Rectal smooth muscle tissue (tissue), 1 donor: ENCODE results near the gene SLC7A8.
"Not testable (repeated sequence)": the region's sequence is repeated elsewhere in the genome, so short reads cannot be mapped to it uniquely, and the experiment has no call there.

Experiments used
- H3K27ac ChIP-seq: one replicate; pipeline ENCODE4 v1.7.0; 2013; ENCODE audit warnings: low read depth, low read length, inconsistent platforms
- H3K27me3 ChIP-seq: one replicate; pipeline ENCODE4 v1.7.0; 2013; ENCODE audit warnings: low read length; ENCODE audit not compliant: control insufficient read depth, insufficient read depth
- H3K36me3 ChIP-seq: one replicate; pipeline ENCODE4 v1.7.0; 2013; ENCODE audit warnings: low read length; ENCODE audit not compliant: control insufficient read depth, insufficient read depth
- H3K4me1 ChIP-seq: one replicate; pipeline ENCODE4 v1.7.0; 2013; ENCODE audit warnings: low read length; ENCODE audit not compliant: control insufficient read depth, insufficient read depth
- H3K4me3 ChIP-seq: one replicate; pipeline ENCODE4 v1.7.0; 2013; ENCODE audit warnings: low read length
- H3K9ac ChIP-seq: one replicate; pipeline ENCODE4 v1.7.0; 2013; ENCODE audit warnings: low read length

SLC7A8 gene

DNA sequence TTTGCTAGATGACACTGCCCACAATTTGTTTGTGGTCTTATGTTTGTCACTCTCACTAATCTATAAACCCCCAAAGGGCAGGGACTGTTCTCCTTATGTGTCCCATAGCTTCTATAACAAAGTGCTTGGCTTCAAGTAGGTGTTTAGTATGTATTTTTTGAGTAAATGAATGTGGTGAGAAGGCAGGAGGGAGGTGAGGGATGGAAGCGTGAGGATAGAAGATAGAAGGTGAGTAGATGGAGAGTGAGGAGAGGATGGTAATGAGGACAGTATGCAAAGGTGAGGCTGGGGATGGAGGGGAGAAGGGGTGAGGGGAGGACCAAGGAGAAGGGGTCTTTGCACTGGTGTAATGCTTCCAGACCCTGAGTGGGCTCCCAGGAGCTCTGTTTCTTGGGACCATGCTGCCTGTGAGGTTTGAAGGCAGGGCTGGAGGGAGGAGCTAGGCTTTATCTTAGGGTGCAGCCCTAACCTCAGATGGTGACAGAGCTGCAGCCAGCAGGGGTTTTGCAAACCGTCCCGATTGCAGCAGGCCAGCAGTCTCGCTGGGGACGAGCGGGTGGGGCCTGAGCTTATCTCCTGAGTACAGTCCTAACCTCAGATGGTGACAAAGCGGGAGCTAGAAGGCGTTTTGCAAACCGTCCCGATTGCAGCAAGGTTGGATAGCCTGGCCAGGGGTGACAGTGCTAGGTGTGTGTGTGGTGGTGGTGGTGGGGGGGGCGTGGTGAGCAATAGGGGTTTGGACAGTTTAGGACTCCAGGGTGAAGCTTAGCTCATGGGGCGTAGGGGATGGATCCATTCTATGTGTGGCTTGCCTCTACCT lies 70.9 kb downstream of the SLC7A8 start:
- Histone ChIP-seq H3K9ac (no peak overlapping the region), H3K36me3 (no peaks in the 10 kb centered on the region), H3K27ac (no peak overlapping the region), H3K27me3 (peaks cover 3% of the 10 kb centered on the region), H3K4me3 (no peak overlapping the region), H3K4me1 (no peaks in the 10 kb centered on the region)

DNA sequence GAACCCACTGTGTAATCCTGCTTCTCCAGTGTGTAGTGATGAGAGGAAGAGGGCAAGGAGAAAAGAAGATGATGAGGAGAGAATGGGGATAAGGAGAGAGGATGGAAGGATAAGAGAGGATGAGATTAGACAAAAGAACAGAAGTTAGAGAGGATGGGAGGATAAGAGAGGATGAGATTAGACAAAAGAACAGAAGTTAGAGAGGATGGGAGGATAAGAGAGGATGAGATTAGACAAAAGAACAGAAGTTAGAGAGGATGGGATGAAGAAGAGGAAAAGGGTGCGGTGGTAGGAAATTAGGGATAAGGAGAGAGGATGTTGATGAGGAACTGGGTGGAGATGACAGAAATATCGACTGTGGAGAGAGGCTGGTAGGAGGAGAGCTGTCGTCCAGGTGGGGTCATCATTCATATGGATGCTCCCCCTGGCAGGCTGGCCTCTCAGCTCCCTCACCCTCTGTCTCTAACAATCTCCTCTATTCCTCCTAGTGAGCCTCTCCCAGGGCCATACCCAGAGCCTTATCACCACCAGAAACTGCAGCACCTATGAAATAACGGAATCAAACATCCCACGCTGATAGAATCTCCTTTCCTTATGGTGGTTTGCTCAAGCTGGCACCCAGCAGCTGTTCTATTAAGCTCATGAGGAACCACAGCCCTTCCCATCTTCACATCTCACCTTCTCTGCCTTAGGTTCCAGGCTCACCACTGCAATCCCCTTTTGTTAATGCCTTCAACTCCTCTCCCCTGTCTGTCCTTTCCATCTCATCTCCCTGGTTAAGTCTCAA lies 72.7 kb downstream of the SLC7A8 start:
- Histone ChIP-seq H3K9ac (no peak overlapping the region), H3K36me3 (no peaks in the 10 kb centered on the region), H3K4me3 (no peak overlapping the region), H3K27me3 (peaks cover 3% of the 10 kb centered on the region), H3K27ac (no peak overlapping the region), H3K4me1 (no peaks in the 10 kb centered on the region)

DNA sequence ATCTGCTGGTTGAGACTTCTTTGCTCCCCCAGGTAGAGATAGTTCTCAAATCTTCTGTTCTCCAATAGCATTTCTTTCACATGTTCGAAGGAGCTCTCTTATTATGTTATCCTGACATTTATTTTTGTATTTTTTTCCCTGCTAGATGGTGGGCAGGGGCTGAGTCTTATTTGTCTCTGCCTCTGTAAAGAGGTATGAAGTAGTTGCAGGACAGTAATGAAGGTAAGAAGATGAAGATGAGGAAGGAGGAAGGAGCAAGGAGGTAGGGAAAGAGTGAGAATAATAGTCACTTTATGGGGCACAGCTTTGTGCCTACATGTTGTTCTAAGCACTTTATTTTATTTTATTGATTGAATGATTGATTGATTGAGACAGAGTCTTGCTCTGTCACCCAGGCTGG lies 73.7 kb downstream of the SLC7A8 start:
- Histone ChIP-seq H3K36me3 (no peaks in the 10 kb centered on the region), H3K4me1 (no peaks in the 10 kb centered on the region), H3K27ac (no peak overlapping the region), H3K9ac (no peak overlapping the region), H3K27me3 (peaks cover 3% of the 10 kb centered on the region), H3K4me3 (no peak overlapping the region)

DNA sequence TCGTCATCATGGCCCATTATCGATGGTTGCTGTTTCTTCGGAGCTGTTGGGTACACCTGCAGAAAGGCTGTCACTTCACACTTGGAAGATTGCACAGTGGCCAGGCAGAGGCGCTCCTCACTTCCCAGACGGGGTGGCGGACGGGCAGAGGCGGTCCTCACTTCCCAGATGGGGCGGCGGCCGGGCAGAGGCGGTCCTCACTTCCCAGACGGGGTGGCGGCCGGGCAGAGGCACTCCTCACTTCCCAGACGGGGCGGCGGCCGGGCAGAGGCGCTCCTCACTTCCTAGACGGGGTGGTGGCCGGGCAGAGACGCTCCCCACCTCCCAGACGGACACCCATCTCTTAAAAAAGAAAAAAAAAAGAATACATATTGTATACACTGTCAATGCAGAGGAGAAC lies 75.3 kb downstream of the SLC7A8 start:
- H3K36me3 ChIP-seq, H3K27ac ChIP-seq, H3K4me1 ChIP-seq, H3K27me3 ChIP-seq, H3K4me3 ChIP-seq, H3K9ac ChIP-seq: not testable (repeated sequence)

DNA sequence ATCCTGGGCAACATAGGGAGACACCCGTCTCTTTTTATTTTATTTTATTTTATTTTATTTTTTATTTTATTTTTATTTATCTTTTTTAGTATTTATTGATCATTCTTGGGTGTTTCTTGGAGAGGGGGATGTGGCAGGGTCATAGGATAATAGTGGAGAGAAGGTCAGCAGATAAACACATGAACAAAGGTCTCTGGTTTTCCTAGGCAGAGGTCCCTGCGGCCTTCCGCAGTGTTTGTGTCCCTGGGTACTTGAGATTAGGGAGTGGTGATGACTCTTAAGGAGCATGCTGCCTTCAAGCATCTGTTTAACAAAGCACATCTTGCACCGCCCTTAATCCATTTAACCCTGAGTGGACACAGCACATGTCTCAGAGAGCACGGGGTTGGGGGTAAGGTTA lies 75.8 kb downstream of the SLC7A8 start:
- not testable (repeated sequence) for H3K27me3 ChIP-seq, H3K4me1 ChIP-seq, H3K4me3 ChIP-seq, H3K27ac ChIP-seq, H3K36me3 ChIP-seq, H3K9ac ChIP-seq

DNA sequence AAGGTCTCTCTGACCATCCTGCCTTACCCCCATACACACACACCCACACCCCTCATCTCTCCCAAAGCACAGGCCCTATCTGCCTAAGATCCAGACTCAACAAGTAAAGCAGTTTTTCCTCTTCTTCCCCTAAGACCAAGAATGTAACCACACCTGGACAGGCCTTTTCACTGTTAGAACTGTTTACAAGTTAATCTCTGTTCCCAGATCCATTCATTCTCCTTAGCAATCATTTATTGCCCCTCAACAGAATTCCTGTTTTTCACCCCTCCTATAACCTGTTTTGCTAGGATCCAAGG lies 76.8 kb downstream of the SLC7A8 start:
- Histone ChIP-seq H3K27ac (no peak overlapping the region), H3K27me3 (peaks cover 3% of the 10 kb centered on the region), H3K4me1 (no peaks in the 10 kb centered on the region)

DNA sequence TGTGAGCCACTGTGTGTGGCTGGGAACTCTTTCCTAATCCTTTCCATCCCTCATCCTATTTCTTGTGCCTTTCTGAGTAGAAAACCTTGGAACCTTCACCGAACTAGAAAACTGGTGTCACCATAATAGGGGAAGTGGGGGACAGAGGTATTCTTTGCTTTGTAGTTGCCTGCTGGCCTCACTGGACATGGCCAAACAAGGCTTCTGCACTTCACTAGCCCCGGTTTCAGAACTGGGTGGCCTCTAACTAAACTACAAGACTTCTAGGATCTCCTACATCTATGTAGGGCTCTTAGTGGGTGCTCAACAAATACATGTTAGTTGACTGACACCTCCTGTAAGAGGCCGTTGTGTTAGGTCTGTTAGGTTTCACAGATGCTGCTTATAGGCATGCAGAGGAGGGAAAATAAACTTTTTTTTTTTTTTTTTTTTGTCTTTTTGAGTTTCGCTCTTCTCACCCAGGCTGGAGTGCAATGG lies 78.1 kb downstream of the SLC7A8 start:
- Histone ChIP-seq H3K27ac (no peak overlapping the region), H3K36me3 (no peaks in the 10 kb centered on the region), H3K4me3 (no peak overlapping the region), H3K4me1 (no peaks in the 10 kb centered on the region), H3K27me3 (no peaks in the 10 kb centered on the region), H3K9ac (no peak overlapping the region)

More for the DNA sequence above, 76.8 kb downstream of the SLC7A8 start:
- Histone ChIP-seq H3K4me3 (no peak overlapping the region), H3K9ac (no peak overlapping the region), H3K36me3 (no peaks in the 10 kb centered on the region)

DNA sequence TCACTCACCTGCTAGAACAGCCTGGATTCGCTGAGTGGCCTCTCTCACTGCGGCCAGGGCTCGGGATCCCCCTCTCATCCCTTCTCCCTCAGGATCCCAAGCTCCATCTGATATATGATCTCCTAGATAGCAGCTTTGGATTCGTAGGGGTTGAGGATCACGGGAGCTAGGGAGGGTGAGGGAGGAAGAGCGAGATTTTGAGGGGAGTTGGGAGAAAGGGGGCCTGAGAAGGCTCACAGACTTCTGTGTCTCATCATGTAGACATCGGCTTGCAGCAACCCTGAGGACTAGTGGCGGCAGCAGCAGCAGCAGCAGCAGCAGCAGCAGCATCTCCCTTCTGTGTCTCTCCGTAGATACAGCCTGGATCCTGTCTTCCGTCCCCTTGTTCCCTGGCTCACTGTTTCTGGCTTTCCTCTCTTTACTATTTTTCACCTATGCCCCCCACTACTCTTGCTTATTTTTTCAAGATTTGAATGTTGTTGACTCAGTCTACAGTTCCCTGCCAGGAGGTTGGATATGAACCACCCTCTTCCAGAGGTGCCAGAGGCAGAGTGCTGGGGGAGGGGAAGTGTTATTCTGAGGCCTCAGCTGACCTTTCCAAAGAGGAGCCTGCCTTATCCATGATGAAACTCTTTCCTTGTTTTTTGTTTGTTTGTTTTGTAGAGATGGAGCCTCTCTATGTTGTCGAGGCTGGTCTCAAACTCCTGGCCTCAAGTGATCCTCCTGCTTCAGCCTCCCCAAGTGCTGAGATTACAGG lies 78.7 kb downstream of the SLC7A8 start, which contains the start of gene CIROP:
CIROP (minus strand) TSS at position 399 of the 757 bp plus-strand sequence; CDS start at position 330, 69 bp downstream.
- Histone ChIP-seq H3K27me3 (no peaks in the 10 kb centered on the region), H3K27ac (no peak within 1 kb of the TSS), H3K4me1 (no peaks in the 10 kb centered on the region), H3K36me3 (no peaks in the 10 kb centered on the region), H3K9ac (no peak within 1 kb of the TSS), H3K4me3 (no peak within 1 kb of the TSS)

DNA sequence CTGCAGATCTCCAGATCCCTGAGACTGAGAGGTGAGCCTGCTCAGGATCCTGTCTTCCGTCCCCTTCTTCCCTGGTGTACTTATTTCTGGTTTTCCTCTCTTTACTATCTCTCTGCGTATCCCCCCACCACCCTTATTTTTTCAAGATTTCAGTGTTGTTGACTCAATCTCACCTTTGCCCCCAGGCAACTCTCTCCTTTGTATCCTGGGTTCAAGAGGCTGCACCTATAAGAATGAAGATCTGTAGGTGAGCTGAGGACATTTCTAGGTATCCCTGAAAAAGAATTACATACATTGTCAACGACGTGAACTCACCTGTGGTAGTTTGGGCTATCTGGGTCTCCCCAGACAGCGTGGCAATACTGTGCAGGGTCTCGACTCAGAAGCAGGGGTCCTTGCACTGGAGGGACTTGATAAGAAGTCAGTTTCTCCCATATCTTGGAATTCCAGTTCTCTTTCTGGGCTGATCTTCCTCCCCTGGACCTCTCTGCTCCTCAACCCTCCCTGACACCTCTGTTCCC lies 79.3 kb downstream of the SLC7A8 start:
- H3K9ac ChIP-seq = no peak overlapping the region

DNA sequence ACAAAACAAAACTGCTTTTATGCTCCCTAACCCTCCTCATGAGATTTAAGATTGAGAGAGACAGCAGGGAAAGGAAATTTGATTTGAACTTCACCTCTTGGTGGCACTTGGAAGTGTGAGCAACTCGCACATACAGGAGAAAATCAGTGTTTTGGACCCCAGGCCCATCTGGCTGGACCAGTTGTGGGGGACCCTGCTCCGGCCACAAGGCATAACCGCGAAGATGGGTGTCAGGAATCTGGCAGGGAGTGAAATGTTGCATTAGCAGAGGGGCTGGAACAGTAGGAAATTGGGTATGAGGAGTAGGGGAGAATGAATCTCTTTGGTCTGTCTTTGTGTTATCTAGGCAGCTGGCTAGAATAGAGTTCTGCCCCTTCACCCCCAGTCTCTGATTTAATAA lies 79.9 kb downstream of the SLC7A8 start:
- H3K27me3 ChIP-seq = no peaks in the 10 kb centered on the region
- H3K4me1 ChIP-seq = no peaks in the 10 kb centered on the region
- no peak overlapping the region for H3K4me3 ChIP-seq
- peaks cover 3% of the 10 kb centered on the region for H3K36me3 ChIP-seq
- no peak overlapping the region for H3K27ac ChIP-seq
- H3K9ac ChIP-seq = no peak overlapping the region

More for the DNA sequence above, 79.3 kb downstream of the SLC7A8 start:
- Histone ChIP-seq H3K27ac (no peak overlapping the region), H3K27me3 (no peaks in the 10 kb centered on the region), H3K36me3 (peaks cover 2% of the 10 kb centered on the region), H3K4me3 (no peak overlapping the region), H3K4me1 (no peaks in the 10 kb centered on the region)

DNA sequence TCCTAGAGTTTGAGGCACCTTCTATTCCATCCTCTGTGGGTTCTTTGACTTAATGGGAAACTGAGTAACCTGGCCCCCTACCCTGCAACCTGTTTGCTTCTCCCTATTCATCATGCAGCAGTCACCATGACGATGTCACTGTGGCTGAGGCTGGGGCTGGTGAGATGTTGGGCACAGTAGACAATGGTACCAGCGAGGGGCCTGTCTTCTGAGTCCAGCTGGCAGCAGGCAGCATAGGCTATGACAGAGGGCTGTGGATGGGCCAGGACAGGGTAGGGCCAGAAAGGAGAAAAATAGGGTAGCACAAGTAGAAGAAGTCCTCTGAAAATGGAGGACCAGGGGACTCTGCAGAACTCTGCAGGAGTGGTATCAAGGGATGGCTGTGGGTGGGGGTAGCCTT lies 80.7 kb downstream of the SLC7A8 start:
- no peak overlapping the region for H3K4me3 ChIP-seq
- peaks cover 8% of the 10 kb centered on the region for H3K36me3 ChIP-seq
- H3K27me3 ChIP-seq = no peaks in the 10 kb centered on the region
- H3K27ac ChIP-seq = no peak overlapping the region
- no peak overlapping the region for H3K9ac ChIP-seq
- peaks cover under 1% of the 10 kb centered on the region for H3K4me1 ChIP-seq

DNA sequence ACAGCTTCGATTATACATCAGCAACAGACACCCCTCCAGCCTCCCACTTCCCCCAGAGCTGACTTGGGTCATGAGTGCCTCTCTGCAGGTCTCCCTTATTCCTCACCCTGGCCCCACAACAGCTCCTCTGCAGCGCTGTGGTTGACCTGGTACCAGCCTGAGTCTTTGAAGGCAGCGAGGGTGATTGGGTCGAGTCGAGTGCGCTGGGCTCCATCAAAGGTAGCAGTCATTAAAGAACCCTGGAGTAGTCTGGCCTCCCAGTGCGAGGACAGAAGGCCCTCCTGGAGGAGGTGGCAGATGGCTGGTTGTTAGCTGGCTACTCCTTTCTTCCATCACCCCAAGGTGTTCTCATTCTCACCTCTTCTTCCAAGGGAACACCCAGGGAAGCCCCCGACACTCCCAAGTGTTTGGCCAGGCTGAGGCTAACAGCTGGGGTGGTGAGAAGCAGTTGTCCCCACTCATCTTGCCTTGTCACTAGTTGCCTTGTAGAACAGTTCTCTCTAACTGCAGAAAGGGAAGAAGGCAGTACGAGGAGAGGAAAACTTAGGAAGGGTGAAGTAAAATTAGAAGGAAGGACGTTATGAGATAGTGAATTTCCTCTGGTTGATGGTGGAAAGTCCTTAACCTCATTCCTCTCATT lies 81.4 kb downstream of the SLC7A8 start:
- Histone ChIP-seq H3K36me3 (peaks cover 11% of the 10 kb centered on the region), H3K4me1 (peaks cover 3% of the 10 kb centered on the region), H3K4me3 (no peak overlapping the region), H3K27ac (no peak overlapping the region), H3K9ac (no peak overlapping the region), H3K27me3 (no peaks in the 10 kb centered on the region)
